Measurements from ENCODE around the gene LRBA. TPM values are rescaled to one million over a fixed set of nuclear protein-coding genes. Genes with fewer than 3 reads are reported as not detected.

The LRBA gene
- polyA plus RNA-seq, 2 of the 4 experiments (the other 2 are of a cell fraction), result 10.7 to 25.1 TPM

DNA sequence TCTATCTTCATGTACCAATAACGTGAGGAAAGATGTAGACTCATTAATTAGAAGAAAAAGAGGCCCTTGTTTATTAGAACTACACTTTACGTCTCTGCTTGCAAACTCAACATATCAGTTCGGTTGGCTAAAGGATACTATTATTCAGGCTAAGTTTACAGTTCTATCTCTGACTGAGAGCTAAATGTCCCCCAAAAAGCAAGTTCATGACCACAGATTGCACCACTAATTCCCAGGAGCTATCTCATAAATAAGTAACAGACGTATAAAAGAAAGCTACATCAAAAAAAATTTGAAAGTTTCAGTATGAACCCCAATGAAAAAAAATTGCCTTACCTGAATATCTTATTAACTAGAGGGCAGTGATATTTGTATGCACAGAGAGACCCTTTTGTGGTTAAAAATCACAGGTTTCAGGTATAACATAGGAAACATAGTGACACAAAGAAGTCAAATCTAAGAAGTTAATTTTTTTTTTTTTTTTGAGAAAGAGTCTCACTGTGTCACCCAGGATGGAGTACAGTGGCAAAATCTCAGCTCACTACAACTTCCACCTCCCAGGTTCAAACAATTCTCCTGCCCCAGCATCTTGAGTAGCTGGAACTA, 304.2 kb downstream of the LRBA start:
- ATAC-seq (no peak), FAIRE-seq (no peak), DNase-seq (ENCODE audit: low read depth in 1 of 2, low spot score in 1 of 2) (no peak)
- CTCF ChIA-PET, result no interaction called here
- no peak for TF ChIP-seq BHLHE40 (IDR thresholded peaks at IDR 0.05; ENCODE audit: low read depth, low read length)
- TF ChIP-seq TFCP2L1 (CRISPR knock-in tag; IDR thresholded peaks at IDR 0.05), result no peak
- TF ChIP-seq, protein P1, sequence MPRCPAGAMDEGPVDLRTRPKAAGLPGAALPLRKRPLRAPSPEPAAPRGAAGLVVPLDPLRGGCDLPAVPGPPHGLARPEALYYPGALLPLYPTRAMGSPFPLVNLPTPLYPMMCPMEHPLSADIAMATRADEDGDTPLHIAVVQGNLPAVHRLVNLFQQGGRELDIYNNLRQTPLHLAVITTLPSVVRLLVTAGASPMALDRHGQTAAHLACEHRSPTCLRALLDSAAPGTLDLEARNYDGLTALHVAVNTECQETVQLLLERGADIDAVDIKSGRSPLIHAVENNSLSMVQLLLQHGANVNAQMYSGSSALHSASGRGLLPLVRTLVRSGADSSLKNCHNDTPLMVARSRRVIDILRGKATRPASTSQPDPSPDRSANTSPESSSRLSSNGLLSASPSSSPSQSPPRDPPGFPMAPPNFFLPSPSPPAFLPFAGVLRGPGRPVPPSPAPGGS (IDR thresholded peaks at IDR 0.05), result no peak
- no peak for TF ChIP-seq CBX8 (IDR thresholded peaks at IDR 0.05)
- no peak for TF ChIP-seq SREBF2 (IDR thresholded peaks at IDR 0.05)
- TF ChIP-seq CHD2 (IDR thresholded peaks at IDR 0.05; ENCODE audit: low read length, partially characterized antibody), result no peak
- no peak for TF ChIP-seq HOXB5 (CRISPR knock-in tag; IDR thresholded peaks at IDR 0.05)
- no peak for TF ChIP-seq EHF (CRISPR knock-in tag; IDR thresholded peaks at IDR 0.05)
- TF ChIP-seq, protein P2, sequence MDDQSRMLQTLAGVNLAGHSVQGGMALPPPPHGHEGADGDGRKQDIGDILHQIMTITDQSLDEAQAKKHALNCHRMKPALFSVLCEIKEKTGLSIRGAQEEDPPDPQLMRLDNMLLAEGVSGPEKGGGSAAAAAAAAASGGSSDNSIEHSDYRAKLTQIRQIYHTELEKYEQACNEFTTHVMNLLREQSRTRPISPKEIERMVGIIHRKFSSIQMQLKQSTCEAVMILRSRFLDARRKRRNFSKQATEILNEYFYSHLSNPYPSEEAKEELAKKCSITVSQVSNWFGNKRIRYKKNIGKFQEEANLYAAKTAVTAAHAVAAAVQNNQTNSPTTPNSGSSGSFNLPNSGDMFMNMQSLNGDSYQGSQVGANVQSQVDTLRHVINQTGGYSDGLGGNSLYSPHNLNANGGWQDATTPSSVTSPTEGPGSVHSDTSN (IDR thresholded peaks at IDR 0.05), result no peak
- TF ChIP-seq, protein P3, sequence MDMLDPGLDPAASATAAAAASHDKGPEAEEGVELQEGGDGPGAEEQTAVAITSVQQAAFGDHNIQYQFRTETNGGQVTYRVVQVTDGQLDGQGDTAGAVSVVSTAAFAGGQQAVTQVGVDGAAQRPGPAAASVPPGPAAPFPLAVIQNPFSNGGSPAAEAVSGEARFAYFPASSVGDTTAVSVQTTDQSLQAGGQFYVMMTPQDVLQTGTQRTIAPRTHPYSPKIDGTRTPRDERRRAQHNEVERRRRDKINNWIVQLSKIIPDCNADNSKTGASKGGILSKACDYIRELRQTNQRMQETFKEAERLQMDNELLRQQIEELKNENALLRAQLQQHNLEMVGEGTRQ (IDR thresholded peaks at IDR 0.05), result no peak
- TF ChIP-seq, protein P4, sequence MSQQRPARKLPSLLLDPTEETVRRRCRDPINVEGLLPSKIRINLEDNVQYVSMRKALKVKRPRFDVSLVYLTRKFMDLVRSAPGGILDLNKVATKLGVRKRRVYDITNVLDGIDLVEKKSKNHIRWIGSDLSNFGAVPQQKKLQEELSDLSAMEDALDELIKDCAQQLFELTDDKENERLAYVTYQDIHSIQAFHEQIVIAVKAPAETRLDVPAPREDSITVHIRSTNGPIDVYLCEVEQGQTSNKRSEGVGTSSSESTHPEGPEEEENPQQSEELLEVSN (IDR thresholded peaks at IDR 0.05; ENCODE audit: borderline replicate concordance, low read depth), result no peak
- TF ChIP-seq SMC3 (IDR thresholded peaks at IDR 0.05), result no peak
- TF ChIP-seq CBX2 (IDR thresholded peaks at IDR 0.05; ENCODE audit: borderline replicate concordance, low read depth), result no peak
- TF ChIP-seq MYC (IDR thresholded peaks at IDR 0.05; ENCODE audit: borderline replicate concordance, low read length), result no peak
- TF ChIP-seq ZC3H11A (IDR thresholded peaks at IDR 0.05), result no peak
- H3K9me3 ChIP-seq, result no peaks in the 10 kb centered on the region
- H3K4me2 ChIP-seq, result no peak overlapping the region
- H3K4me1 ChIP-seq, result no peaks in the 10 kb centered on the region
- WGBS (ENCODE audit: missing lambda C conversion rate), result 89% methylated on average over 4 of the region's 4 CpGs
- no peak overlapping the region for H3K27ac ChIP-seq
- H3K4me3 ChIP-seq, result no peak overlapping the region
- POLR2A ChIA-PET, result no interaction called here

DNA sequence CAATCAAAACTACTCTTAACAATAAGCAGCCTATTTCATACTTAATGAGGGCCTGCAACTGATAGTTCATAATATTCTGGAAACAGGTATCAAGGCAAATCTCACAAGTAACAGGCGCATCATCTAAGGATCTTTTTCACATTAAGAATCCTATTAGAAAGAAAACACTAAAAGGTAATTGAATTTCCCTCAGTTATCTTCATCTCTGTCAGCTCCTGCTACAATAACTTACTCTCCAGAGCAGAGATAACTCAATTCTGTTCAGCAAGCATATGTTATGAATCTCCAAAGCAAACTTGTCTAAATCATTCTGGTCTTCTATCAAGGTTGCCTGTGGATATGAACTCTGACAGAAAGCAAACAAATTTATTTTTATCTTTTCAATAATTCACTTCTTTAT, 307.1 kb downstream of the LRBA start:
- 93% methylated on average over 1 of the region's 1 CpG for WGBS (ENCODE audit: missing lambda C conversion rate)
- FAIRE-seq, result no peak
- no peaks in the 10 kb centered on the region for H3K9me3 ChIP-seq
- TF ChIP-seq CHD4 (IDR thresholded peaks at IDR 0.05; ENCODE audit: borderline replicate concordance), result no peak
- TF ChIP-seq HEYL (CRISPR knock-in tag; IDR thresholded peaks at IDR 0.05), result no peak
- TF ChIP-seq JUN (IDR thresholded peaks at IDR 0.05), result no peak
- TF ChIP-seq RAD21 (conservative IDR thresholded peaks at IDR 0.05 in 1 of 2, IDR thresholded peaks at IDR 0.05 in 1 of 2), result no peak
- no peak for TF ChIP-seq ZSCAN20 (CRISPR knock-in tag; IDR thresholded peaks at IDR 0.05)
- no peak for TF ChIP-seq TFCP2L1 (CRISPR knock-in tag; IDR thresholded peaks at IDR 0.05)
- no peak for TF ChIP-seq FOSB (CRISPR knock-in tag; IDR thresholded peaks at IDR 0.05)
- TF ChIP-seq, protein P5, sequence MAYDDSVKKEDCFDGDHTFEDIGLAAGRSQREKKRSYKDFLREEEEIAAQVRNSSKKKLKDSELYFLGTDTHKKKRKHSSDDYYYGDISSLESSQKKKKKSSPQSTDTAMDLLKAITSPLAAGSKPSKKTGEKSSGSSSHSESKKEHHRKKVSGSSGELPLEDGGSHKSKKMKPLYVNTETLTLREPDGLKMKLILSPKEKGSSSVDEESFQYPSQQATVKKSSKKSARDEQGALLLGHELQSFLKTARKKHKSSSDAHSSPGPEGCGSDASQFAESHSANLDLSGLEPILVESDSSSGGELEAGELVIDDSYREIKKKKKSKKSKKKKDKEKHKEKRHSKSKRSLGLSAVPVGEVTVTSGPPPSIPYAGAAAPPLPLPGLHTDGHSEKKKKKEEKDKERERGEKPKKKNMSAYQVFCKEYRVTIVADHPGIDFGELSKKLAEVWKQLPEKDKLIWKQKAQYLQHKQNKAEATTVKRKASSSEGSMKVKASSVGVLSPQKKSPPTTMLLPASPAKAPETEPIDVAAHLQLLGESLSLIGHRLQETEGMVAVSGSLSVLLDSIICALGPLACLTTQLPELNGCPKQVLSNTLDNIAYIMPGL (CRISPR knock-in tag; IDR thresholded peaks at IDR 0.05; ENCODE audit: borderline replicate concordance), result no peak
- no peak for TF ChIP-seq RFX5 (IDR thresholded peaks at IDR 0.05)
- TF ChIP-seq CBX8 (IDR thresholded peaks at IDR 0.05), result no peak
- TF ChIP-seq, protein P6, sequence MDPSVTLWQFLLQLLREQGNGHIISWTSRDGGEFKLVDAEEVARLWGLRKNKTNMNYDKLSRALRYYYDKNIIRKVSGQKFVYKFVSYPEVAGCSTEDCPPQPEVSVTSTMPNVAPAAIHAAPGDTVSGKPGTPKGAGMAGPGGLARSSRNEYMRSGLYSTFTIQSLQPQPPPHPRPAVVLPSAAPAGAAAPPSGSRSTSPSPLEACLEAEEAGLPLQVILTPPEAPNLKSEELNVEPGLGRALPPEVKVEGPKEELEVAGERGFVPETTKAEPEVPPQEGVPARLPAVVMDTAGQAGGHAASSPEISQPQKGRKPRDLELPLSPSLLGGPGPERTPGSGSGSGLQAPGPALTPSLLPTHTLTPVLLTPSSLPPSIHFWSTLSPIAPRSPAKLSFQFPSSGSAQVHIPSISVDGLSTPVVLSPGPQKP (IDR thresholded peaks at IDR 0.05; ENCODE audit: low read depth, low read length), result no peak
- TF ChIP-seq RARB (CRISPR knock-in tag; IDR thresholded peaks at IDR 0.05), result no peak
- TF ChIP-seq, protein P1 (IDR thresholded peaks at IDR 0.05), result no peak
- TF ChIP-seq, protein P3 (IDR thresholded peaks at IDR 0.05), result no peak
- TF ChIP-seq PHF8 (IDR thresholded peaks at IDR 0.05; ENCODE audit: borderline replicate concordance, low read depth), result no peak

More for the DNA sequence above, 307.1 kb downstream of the LRBA start:
- CTCF ChIA-PET, result no interaction called here
- no peak for DNase-seq (ENCODE audit: low read depth in 1 of 2, low spot score in 1 of 2)
- H3K27ac ChIP-seq, result no peak overlapping the region
- no peak overlapping the region for H3K4me2 ChIP-seq
- H3K4me3 ChIP-seq, result no peak overlapping the region
- ATAC-seq, result no peak
- POLR2A ChIA-PET, result no interaction called here
- H3K4me1 ChIP-seq, result no peaks in the 10 kb centered on the region

All from A549 (cell line).